Activated naive CD4-positive, alpha-beta T cell treated with anti-CD3 and anti-CD28 coated beads for 36 hours (primary cell): Measurements from ENCODE around the gene NFKB1. TPM values are rescaled to one million over a fixed set of nuclear protein-coding genes. Genes with fewer than 3 reads are reported as not detected.

Source experiments
- total RNA-seq, 2 experiments: library from RNA; stranded (reverse); gene quantifications; one replicate each; pipeline ENCODE4 v1.2.3, GENCODE V29; 2021

NFKB1 gene
- total RNA-seq, 2 experiments from 2014 or later = 121 to 134 TPM

Other genes with a start within 250 kb of the NFKB1 start
- gene SLC39A8, start 155.9 kb upstream of the NFKB1 start, total RNA-seq = 10 to 100 TPM; 28.8 to 29.3 TPM